Measurements from ENCODE around the gene DUSP8.

- TF ChIP-seq, protein P1, sequence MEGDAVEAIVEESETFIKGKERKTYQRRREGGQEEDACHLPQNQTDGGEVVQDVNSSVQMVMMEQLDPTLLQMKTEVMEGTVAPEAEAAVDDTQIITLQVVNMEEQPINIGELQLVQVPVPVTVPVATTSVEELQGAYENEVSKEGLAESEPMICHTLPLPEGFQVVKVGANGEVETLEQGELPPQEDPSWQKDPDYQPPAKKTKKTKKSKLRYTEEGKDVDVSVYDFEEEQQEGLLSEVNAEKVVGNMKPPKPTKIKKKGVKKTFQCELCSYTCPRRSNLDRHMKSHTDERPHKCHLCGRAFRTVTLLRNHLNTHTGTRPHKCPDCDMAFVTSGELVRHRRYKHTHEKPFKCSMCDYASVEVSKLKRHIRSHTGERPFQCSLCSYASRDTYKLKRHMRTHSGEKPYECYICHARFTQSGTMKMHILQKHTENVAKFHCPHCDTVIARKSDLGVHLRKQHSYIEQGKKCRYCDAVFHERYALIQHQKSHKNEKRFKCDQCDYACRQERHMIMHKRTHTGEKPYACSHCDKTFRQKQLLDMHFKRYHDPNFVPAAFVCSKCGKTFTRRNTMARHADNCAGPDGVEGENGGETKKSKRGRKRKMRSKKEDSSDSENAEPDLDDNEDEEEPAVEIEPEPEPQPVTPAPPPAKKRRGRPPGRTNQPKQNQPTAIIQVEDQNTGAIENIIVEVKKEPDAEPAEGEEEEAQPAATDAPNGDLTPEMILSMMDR (conservative IDR thresholded peaks at IDR 0.05): no peak
- TF ChIP-seq ZFX (IDR thresholded peaks at IDR 0.05): no peak
Measured at GRCh38 chr11:1567721-1568100, 4.4 kb downstream of the DUSP8 start.

All from C4-2B (cell line).